Brain microvascular endothelial cell (primary cell): ENCODE measurements around the gene NOL4L.
A peak's percentile ranks its signal among the peaks of the same experiment; 100 is the strongest.

Source experiments
- DNase-seq: peaks from one replicate; pipeline ENCODE4 v3.0.0-alpha.2; 2020
- H3K27ac ChIP-seq: fragments of 250-450 bp; sonication (Bioruptor Pico); 2 replicates; pipeline ENCODE4 v1.5.1; 2020; ENCODE audit warnings: mild to moderate bottlenecking, moderate library complexity
- H3K27me3 ChIP-seq: fragments of 250-450 bp; sonication (Bioruptor Pico); replicated peaks from 2 replicates; pipeline ENCODE4 v1.5.1; 2020; ENCODE audit warnings: mild to moderate bottlenecking
- H3K36me3 ChIP-seq: fragments of 250-450 bp; sonication (Bioruptor Pico); replicated peaks from 2 replicates; pipeline ENCODE4 v1.5.1; 2020; ENCODE audit warnings: mild to moderate bottlenecking
- H3K4me3 ChIP-seq: 2 replicates; pipeline ENCODE4 v1.5.1; 2011; ENCODE audit warnings: low read depth, mild to moderate bottlenecking, control low read depth, low read length, moderate library complexity
- CTCF ChIP-seq: IDR thresholded peaks from 2 replicates; pipeline ENCODE4 v1.5.1; 2011; ENCODE audit warnings: low read depth, mild to moderate bottlenecking, moderate library complexity, low read length, control low read depth, inconsistent platforms; ENCODE audit errors: missing control alignments
- in situ Hi-C: cut with HindIII; loops from 2 replicates; pipeline ENCODE4 v1.10.0; 2017; ENCODE audit warnings: low sequenced_read_pairs, low pct_ligation_motif_present

NOL4L gene

GRCh38 chr20:32537657-32538525 lies 47.2 kb downstream of the NOL4L start:
- Histone ChIP-seq H3K27ac (no peak overlapping the region), H3K4me3 (no peak overlapping the region), H3K36me3 (no peaks in the 10 kb centered on the region), H3K27me3 (no peaks in the 10 kb centered on the region)
- DNase-seq = no peak
- TF ChIP-seq CTCF = no peak
- in situ Hi-C loops = no loop called here

GRCh38 chr20:32536851-32537656 lies 48.1 kb downstream of the NOL4L start:
- in situ Hi-C loops = no loop called here
- Histone ChIP-seq H3K4me3 (peak overlapping the region; percentile 12), H3K36me3 (no peaks in the 10 kb centered on the region), H3K27ac (no peak overlapping the region), H3K27me3 (no peaks in the 10 kb centered on the region)
- no peak for DNase-seq
- TF ChIP-seq CTCF = no peak

- no peak overlapping the region for H3K27ac ChIP-seq
- no peak for TF ChIP-seq CTCF
- no peaks in the 10 kb centered on the region for H3K36me3 ChIP-seq
- no peaks in the 10 kb centered on the region for H3K27me3 ChIP-seq
- DNase-seq = no peak
- peak overlapping the region; percentile 45 for H3K4me3 ChIP-seq
- in situ Hi-C loops = no loop called here
These were observed 48.9 kb downstream of the NOL4L start for GRCh38 chr20:32535953-32536823.

GRCh38 chr20:32535316-32535952 lies 49.7 kb downstream of the NOL4L start:
- in situ Hi-C loops = no loop called here
- Histone ChIP-seq H3K27me3 (no peaks in the 10 kb centered on the region), H3K4me3 (no peak overlapping the region), H3K27ac (no peak overlapping the region), H3K36me3 (no peaks in the 10 kb centered on the region)
- no peak for TF ChIP-seq CTCF
- DNase-seq = no peak

- TF ChIP-seq CTCF = no peak
- no peak for DNase-seq
- in situ Hi-C loops = no loop called here
- Histone ChIP-seq H3K27me3 (no peaks in the 10 kb centered on the region), H3K4me3 (no peak overlapping the region), H3K36me3 (no peaks in the 10 kb centered on the region), H3K27ac (no peak overlapping the region)
These were observed 50.4 kb downstream of the NOL4L start for GRCh38 chr20:32534661-32535240.
